ENCODE data around the gene MECP2.

The MECP2 gene

GRCh38 chrX:154115071-154115470, 17.6 kb upstream of the MECP2 start:
- DNase-seq: no peak

GRCh38 chrX:154114652-154115051, 17.1 kb upstream of the MECP2 start:
- no peak for DNase-seq

GRCh38 chrX:154113729-154114128, 16.2 kb upstream of the MECP2 start:
- DNase-seq: no peak

- no peak for DNase-seq
Measured at GRCh38 chrX:154098551-154098950, 1.0 kb upstream of the MECP2 start.

- peak; percentile 62 for DNase-seq
Measured at GRCh38 chrX:154097003-154097588, 421 bp downstream of the MECP2 start.

DNA sequence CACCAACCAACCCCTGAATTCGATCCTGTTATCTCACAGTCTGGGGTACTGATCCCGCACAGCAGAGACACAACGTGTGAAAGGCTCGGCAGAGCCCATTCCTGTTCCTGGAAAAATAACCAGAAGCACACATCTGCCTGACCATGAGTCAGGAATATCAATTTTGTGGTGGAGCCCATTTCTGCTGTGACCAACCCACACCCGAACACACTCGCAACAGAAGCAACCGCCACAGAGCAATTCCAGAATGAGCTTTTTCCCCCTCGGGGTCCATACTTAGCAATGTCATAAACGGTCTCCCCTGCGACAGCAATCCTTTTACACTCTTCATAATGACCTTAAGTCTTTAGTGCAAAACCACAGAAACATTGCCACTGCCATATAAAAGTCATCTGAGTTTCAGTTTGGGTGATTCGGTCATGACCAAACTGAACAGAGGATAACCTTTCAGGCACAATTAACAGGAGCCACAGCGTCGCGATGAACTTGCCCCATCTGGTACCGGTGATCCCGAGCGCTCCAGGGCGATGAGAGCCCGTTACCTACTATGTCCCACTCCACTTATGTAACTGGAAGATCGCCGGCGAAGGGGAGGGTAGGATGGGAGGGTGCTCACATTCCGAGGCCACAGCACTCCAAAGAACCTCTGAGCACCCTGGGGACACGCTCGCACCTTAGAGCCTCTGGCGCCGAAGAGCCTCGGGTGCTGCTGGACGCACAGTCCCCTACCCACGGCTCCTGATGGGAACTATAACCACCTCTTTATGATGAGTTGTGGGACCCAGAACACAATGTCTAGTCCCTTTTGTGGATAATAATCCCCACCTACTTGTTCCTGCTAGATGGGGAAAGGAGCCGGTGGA, 1.1 kb downstream of the MECP2 start:
- DNase-seq: no peak

DNA sequence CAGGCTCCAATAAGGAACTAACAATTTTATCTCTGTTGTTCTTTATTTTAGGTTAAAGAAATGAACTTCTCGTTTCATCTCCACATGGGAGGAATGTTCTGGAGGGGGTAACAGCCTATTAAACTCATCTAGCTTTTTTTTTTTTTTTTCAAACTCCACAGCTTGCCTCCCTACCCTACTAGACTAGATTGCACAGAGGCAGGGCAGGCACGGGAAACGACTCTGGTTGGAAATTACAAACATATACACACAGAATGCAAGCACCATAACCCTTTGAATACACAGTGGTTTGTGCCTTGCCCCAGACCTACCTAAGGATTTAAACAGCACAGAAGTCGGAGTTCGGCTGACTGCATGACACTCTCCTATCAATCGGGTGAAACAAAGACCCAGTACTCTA, 2.7 kb downstream of the MECP2 start:
- no peak for DNase-seq

- DNase-seq: no peak
Measured at GRCh38 chrX:154093965-154094364, 3.6 kb downstream of the MECP2 start.

- no peak for DNase-seq
Measured at GRCh38 chrX:154092371-154092770, 5.1 kb downstream of the MECP2 start.

DNA sequence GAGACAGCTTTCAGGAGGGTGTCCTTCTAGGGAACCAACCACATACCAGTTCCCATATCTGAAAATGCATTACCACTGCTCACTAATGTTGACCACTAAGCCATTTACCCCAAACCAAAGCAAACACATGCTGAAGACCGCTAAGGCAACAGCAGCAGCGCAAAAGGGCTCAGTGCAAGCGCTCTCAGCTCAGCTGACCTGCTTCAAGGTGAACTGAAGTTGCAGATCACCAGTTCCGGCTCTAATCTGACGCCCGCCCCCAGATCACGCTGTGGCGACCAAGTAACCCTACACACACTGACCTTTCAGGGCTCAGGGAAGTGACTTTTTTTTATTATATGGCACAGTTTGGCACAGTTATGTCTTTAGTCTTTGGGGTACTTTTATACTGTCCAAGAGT, 5.8 kb downstream of the MECP2 start:
- no peak for DNase-seq

DNA sequence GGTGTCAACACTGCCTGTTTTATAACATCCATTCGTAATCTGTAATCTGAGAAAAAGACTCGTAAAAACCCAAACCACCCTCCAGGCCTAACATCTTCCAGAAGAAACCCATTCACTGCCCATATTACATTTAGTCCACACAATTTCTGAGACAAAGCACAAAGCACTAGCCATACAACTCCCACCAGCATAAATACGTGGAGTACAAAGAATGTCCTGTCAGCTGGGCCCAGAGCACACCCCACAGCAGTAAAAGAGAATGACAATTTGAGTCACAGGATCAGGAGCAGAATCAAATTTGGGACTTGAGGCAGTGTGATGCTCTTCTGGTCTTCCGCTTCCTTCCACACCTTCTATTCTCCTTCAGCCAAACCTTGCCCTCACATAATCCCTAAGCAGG, 6.8 kb downstream of the MECP2 start:
- DNase-seq: no peak

- no peak for DNase-seq
Measured at GRCh38 chrX:154084449-154085300, 12.8 kb downstream of the MECP2 start.

DNA sequence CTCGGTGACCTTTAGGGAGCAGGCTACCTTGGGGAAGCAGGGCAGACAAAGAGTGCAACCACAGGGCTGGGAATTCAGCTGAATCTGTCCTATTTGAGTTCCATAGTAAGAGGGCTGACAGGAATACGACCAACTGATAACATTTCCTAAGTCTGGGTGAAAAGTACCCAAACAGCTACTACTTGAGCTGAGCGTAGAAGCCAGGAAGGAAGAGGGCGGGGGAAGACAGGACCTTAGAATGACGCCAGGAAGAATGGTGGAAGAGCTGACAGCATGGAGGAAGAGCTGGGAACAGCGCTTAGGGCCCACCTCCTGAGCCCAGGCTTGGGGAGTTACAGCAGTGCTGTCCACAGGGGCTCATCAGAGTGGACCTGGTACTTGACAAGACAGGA, 14.4 kb downstream of the MECP2 start:
- no peak for DNase-seq

GRCh38 chrX:154082396-154083125, 15.0 kb downstream of the MECP2 start:
- no peak for DNase-seq

GRCh38 chrX:154077101-154077500, 20.4 kb downstream of the MECP2 start:
- no peak for DNase-seq

DNA sequence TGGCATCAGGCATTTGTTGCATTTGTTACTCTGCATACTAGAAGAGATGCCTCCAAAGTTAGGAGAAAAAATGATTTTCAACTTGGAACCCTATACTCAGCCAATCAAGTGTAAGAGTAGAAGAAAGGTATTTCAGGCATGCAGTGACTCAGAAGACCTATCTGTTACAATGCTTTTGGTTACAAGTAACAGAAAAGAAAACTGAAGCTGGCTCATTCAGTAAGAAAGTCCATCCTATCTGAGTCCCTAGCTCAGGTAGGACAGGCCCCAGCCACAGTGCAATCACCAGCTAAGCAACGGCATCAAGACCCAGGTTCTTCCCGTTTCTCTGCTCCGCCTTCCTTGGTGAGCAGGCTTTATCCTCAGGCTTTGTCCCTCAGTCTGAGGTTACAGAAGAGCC, 23.3 kb downstream of the MECP2 start:
- DNase-seq: no peak

DNA sequence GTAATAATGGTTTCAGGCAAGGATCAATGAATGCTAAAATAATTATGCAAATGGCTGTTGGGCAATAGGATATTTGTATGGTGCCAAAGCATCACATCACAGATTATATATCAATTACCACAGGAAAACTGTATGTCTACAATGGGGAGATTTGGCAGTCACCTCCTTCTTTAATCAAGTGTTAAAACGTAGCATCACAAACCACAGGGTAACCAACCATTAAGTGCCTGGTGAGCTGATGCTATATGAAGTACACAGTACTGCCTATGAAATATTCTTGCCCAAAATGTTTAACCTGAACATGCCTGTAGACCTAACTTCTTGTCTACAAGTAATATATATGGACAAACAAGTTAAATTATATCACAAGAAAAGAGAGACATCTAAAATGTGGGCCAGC, 25.3 kb downstream of the MECP2 start:
- no peak for DNase-seq

DNA sequence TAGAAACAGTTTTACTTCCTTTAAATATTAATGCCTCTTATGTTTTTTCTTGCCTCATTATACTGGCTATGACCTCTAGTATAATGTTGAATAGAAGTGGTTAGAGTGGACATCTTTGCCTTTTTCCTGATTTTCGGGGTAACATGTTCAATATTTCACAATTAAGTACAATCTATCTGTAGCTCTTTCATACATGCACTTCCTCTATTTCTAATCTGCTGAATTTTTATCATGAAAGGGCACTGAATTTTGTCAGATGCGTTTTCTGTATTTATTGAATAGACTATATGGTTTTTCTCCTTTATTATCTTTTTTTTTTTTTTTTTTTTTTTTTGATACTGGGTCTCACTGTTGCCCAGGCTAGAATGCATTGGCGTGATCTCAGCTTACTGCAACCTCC, 29.0 kb downstream of the MECP2 start:
- DNase-seq: no peak

DNA sequence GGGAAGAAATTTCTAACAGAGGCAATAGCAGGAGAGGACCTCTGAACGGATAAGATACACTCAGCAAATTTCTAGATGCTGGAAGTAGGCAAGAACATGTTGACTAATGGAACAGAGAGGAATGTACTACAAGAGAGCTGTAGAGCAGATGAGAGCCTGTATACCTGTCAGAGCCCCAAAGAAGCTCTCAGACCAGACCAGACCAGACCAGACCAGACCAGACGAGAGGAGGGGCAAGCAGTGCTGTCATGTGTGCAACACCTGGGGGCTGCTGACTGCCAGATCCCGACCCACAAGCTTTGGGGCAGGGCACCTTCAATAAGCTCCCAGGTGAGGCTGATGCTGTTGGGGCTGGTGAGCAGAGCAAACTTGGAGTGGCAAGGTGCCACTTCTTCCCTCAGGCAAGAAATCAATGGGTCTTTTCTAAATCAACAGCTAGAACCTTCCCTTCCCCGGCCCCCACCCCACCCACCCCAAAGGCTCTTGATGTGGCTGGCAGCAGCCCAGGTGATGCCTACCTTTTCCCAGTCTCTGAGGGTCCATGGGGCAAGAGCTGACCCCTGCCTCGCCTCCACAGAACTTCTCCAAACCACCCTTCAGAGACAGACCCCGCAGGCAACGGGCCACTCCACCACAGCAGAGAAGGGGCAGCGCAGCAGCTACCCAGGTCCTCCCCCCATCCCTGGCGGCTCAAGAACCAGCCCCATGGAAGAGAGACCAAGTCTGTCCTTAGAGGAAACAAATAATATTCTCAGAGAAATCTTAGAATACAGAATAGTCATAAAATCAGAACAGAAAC, 32.7 kb downstream of the MECP2 start:
- DNase-seq: no peak

DNA sequence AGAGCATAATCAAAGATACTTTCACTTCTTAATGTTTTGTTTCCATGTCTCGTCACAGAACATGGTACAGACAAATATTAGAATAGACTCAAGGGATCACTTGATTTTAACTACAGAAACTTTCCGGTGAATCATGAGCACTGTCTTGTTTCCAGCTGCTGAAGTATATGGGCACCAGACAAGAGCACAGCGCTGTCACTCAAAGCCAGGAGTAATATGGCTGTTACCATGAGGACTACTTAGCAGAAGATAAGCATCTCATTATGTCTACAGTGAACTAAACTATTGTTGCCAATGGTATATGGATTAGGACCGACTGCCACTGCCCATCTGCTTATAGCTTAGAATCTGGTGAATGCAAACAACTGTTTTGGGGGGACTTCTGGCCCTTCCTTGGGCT, 34.3 kb downstream of the MECP2 start:
- DNase-seq: no peak

DNA sequence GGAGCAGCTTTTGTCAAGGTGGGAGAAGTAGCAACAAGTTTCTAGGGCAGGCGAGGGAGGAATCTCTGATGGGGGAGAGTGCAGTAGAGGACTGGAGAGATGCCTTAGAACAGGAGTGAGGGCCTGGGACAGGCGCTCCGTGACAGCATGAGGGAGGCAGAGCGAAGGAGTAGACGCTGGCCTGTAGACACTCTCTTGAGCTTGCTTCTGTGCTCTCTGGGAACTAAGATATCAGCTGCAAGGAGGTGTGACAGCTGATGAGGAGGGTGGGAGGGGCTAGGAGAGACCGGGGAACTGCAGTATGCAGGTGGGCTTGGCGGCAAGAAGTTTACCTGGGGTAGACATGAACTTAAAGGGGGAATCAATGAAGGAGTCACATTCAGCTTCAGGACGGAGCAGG, 35.7 kb downstream of the MECP2 start:
- DNase-seq: no peak

- no peak for DNase-seq
Measured at GRCh38 chrX:154059729-154060245, 37.7 kb downstream of the MECP2 start.

Measured in COR-L47 (cell line).